Measurements from ENCODE around the gene HIVEP3.

HIVEP3 gene

DNA sequence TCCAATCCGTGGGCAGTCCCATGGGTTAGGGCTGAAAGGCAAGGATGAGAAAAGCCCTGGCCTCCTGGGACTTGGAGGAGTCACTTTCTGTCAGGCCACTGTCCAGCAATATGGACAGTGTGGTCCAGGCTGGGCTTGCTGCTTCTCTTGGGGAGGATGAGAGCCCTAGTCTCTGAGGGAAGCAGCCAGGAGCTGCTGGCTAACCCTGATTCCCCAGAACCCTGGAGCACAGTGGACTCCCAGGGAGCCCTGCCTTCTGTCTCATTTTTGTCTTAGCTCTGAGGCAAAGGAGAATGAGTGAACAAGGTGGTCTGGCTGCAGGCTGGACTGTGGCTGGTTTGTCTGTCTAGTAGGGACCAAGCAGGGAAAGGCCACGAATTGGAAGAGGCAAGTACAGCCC lies 410.4 kb downstream of the HIVEP3 start:
- TF ChIP-seq, protein P1, sequence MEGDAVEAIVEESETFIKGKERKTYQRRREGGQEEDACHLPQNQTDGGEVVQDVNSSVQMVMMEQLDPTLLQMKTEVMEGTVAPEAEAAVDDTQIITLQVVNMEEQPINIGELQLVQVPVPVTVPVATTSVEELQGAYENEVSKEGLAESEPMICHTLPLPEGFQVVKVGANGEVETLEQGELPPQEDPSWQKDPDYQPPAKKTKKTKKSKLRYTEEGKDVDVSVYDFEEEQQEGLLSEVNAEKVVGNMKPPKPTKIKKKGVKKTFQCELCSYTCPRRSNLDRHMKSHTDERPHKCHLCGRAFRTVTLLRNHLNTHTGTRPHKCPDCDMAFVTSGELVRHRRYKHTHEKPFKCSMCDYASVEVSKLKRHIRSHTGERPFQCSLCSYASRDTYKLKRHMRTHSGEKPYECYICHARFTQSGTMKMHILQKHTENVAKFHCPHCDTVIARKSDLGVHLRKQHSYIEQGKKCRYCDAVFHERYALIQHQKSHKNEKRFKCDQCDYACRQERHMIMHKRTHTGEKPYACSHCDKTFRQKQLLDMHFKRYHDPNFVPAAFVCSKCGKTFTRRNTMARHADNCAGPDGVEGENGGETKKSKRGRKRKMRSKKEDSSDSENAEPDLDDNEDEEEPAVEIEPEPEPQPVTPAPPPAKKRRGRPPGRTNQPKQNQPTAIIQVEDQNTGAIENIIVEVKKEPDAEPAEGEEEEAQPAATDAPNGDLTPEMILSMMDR (IDR thresholded peaks at IDR 0.05; ENCODE audit: low read depth, low read length): no peak
- no peak overlapping the region for H3K4me3 ChIP-seq (ENCODE audit: low read depth, low read length)

DNA sequence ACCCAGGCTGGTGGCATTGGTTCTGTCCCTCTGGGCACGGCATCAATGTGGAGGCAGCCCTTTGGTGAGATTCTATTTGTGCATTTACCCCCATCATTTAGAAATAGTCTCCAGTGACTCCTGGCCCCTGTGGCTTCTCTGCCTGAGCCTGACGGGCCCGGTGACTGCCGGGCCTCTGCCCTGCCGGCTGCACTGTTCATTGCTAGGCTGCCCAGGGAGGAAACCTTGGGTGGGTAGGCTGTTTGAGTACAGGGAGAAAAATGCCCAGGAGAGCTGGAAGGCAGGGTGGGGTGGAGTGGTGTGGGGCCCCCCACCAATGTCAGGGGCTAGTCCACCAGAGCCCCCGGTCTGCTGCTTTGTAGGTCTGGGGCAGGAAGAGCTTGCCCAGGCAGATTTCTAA lies 410.9 kb downstream of the HIVEP3 start:
- TF ChIP-seq, protein P1 (IDR thresholded peaks at IDR 0.05; ENCODE audit: low read depth, low read length): no peak
- H3K4me3 ChIP-seq (ENCODE audit: low read depth, low read length): no peak overlapping the region

DNA sequence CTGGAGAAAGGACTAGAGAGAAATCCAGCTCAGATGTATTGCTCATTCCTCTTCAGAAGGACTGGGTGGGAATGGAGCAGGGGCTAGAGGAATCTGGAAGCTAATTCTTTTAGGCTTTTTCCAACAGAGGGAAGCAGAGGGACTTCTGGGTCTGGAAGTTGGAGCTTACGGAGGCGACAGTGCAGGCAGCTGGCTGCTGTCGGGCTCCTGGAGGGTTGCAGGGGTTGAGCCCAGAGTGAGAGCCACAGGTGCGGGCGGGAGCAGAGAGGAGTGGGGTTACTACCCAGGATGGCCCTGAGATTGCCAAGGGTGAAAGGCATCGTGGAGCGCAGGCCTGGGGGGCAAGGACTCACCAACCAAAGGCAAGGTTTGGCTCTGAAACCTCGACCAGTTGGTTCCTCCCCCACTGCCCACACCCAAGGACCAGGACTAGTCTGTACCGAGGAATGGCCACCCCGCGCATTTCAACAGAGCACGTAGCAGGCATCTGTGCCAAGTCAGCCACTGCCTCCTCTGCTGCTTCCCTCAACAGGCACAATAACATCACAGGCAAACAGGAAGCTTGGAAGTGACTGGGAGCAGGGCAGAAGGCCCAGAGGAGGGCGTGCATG lies 411.5 kb downstream of the HIVEP3 start:
- TF ChIP-seq, protein P1 (IDR thresholded peaks at IDR 0.05; ENCODE audit: low read depth, low read length): no peak
- no peak overlapping the region for H3K4me3 ChIP-seq (ENCODE audit: low read depth, low read length)

DNA sequence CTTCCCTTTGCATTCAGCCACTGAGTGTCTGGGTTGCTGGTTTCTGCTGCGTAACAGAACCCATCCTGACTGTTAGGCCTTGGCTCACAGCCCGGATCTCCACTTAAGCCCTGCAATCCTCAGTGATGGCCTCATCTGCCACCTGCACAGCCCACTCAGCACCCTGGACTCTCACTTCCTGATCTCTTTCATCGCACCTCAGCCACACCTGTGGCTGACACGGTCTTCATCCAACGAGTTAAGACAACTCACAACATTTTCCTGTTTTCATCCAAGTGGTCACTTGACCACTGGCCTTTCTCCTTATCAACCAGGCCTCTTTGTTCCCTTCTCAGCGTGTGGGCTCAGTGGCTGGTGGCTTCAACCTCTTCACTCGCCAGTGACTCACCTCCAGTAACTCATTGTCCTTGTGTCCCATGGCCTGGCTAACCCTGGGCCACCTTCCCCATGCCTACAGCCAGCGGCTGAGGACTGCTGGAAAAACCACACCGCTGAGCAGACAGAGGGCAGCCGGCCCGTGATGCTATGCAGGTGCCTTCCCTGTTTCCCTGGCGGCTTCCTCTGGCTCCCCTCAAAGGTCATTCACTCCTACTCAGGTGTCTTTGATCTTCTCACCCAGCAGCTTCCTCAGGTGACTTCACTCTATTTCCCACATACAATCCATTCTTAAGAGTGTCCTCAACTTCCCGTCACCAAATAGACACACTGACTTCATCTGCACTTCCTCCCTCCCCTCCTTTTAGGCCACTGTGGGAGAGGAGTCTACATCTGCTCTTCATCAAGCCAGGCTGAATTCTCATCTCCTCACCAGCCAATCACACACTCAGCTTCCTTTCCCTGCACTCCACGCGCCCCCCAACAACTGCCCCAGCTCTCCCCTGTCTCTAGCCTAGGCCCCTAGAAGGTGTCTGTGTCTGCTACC lies 414.3 kb downstream of the HIVEP3 start:
- TF ChIP-seq, protein P1 (IDR thresholded peaks at IDR 0.05; ENCODE audit: low read depth, low read length): no peak
- no peak overlapping the region for H3K4me3 ChIP-seq (ENCODE audit: low read depth, low read length)

DNA sequence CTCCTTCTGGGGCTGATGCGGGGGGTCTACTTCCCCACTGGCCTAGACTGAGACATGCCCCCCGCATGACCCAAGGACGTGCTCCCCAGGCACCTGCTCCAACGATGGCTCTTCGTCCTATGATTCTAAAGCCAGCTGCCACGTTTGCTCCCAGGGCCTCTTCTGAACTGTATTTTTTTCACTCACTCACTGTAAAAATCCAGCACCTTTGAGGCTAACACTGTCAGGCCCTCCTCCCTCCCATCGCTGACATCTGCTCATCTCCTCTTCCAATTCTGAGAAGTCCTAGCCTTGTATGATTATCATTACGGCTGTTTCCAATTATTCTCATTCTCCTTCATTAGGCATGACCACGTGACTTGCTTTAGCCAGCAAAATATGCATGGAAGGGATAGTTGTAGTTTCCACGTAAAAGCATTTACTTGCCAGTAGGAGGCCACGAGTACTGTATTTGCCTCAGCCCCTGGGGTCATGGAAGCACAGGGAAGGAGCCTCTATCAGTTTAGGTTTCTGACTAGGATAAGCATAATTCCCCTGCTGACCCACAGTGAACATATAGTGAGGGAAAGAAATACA lies 415.1 kb downstream of the HIVEP3 start:
- TF ChIP-seq, protein P1 (IDR thresholded peaks at IDR 0.05; ENCODE audit: low read depth, low read length): no peak
- no peak overlapping the region for H3K4me3 ChIP-seq (ENCODE audit: low read depth, low read length)

DNA sequence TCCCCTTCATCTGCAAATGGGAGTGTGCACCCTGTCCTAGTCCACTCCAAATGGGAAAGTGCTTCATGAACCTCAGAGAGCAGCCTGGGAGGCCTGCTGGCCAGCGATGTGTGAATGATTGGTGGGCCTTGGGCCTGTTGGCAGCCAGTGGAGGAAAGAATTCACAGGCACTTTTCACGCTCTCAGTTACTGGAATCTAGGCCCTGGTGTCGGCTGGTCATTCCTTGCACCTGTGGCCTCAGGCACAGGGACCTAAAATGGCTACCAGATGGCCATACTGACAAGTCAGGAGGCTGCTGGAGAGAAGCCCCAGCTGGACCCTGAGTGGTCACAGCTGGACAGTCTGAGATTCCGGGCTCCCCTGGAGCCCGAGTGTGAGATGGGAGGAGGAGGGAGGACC lies 415.8 kb downstream of the HIVEP3 start:
- no peak overlapping the region for H3K4me3 ChIP-seq (ENCODE audit: low read depth, low read length)
- TF ChIP-seq, protein P1 (IDR thresholded peaks at IDR 0.05; ENCODE audit: low read depth, low read length): no peak

DNA sequence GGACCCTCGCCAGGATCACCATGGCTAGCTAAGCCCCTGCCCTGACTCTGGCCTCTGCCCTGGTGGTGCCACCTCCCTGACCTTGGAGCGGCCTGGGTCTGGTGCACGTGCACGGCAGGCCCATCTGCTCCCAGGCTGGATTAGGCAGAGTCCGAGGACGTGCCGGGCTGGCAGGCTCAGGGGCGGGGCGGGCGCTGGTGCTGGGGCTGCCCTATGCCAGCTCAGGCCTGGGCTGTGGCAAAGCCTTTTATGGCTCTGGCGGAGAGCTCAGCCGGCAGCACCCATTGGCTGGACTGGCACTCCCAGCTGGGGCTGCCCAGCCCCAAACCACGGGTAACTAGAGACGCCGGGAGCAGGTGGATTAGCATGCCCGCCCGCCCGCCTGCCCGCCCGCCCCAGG lies 417.1 kb downstream of the HIVEP3 start:
- TF ChIP-seq, protein P1 (IDR thresholded peaks at IDR 0.05; ENCODE audit: low read depth, low read length): no peak
- no peak overlapping the region for H3K4me3 ChIP-seq (ENCODE audit: low read depth, low read length)

Data from WI38 (cell line).